Measurements from ENCODE around the gene TLX1. TPM values are rescaled to one million over a fixed set of nuclear protein-coding genes. Genes with fewer than 3 reads are reported as not detected.

The TLX1 gene
- polyA plus RNA-seq, 1 donor (not counting 4 experiments of a cell fraction or from before 2014, with no cell fraction given): not detected

- Histone ChIP-seq H4K20me1 (ENCODE audit: control insufficient read depth, extremely low read depth, insufficient read depth, low read length) (no peaks in the 10 kb centered on the region), H3K9me3 (ENCODE audit: control insufficient read depth, low read depth, low read length) (no peaks in the 10 kb centered on the region), H3K27me3 (ENCODE audit: control insufficient read depth, extremely low read depth, insufficient read depth, low read length) (peaks cover 21% of the 10 kb centered on the region), H3K9me1 (ENCODE audit: control insufficient read depth, extremely low read depth, insufficient read depth, low read length) (no peaks in the 10 kb centered on the region), H3K36me3 (ENCODE audit: control insufficient read depth in 2 of 2, extremely low read depth in 1 of 2, insufficient read depth in 2 of 2, low read length in 2 of 2) (no peaks in the 10 kb centered on the region), H3K27ac (ENCODE audit: control insufficient read depth, insufficient read depth, low read length) (no peak overlapping the region), H3K79me2 (ENCODE audit: control insufficient read depth, insufficient read depth, low read length) (no peaks in the 10 kb centered on the region), H3K4me2 (ENCODE audit: control insufficient read depth, extremely low read depth, insufficient read depth, low read depth, low read length) (no peak overlapping the region), H3K9ac (ENCODE audit: control insufficient read depth, extremely low read depth, insufficient read depth, low read length) (no peak overlapping the region), H3K4me1 (ENCODE audit: control insufficient read depth, extremely low read depth, insufficient read depth, low read length) (no peaks in the 10 kb centered on the region), H3K4me3 (ENCODE audit: control insufficient read depth in 2 of 3, extremely low read depth in 1 of 3, insufficient read depth in 2 of 3, low read depth in 1 of 3, low read length in 3 of 3) (no peak overlapping the region), H2AFZ (ENCODE audit: control insufficient read depth, low read length) (no peak overlapping the region)
- FAIRE-seq (no peak), DNase-seq (ENCODE audit: low read depth, low spot score) (no peak)
- dilution Hi-C loops (cut with MboI; ENCODE audit: extremely low pct_ligation_motif_present, low sequenced_read_pairs): no loop called here
- TF ChIP-seq CTCF (optimal IDR thresholded peaks at IDR 0.05 in 1 of 3, IDR thresholded peaks at IDR 0.05 in 1 of 3, conservative IDR thresholded peaks at IDR 0.05 in 1 of 3; ENCODE audit: extremely low read depth in 1 of 3, insufficient read depth in 2 of 3, low read length in 3 of 3): no peak
- TF ChIP-seq EZH2 (IDR thresholded peaks at IDR 0.05; ENCODE audit: low read length): no peak
These were observed 24.7 kb upstream of the TLX1 start for GRCh38 chr10:101106351-101106750.

- TF ChIP-seq EZH2 (IDR thresholded peaks at IDR 0.05; ENCODE audit: low read length): no peak
- TF ChIP-seq CTCF (optimal IDR thresholded peaks at IDR 0.05 in 1 of 3, IDR thresholded peaks at IDR 0.05 in 1 of 3, conservative IDR thresholded peaks at IDR 0.05 in 1 of 3; ENCODE audit: extremely low read depth in 1 of 3, insufficient read depth in 2 of 3, low read length in 3 of 3): no peak
- no peak for FAIRE-seq
- Histone ChIP-seq H3K4me3 (ENCODE audit: control insufficient read depth in 2 of 3, extremely low read depth in 1 of 3, insufficient read depth in 2 of 3, low read depth in 1 of 3, low read length in 3 of 3) (no peak overlapping the region), H3K36me3 (ENCODE audit: control insufficient read depth in 2 of 2, extremely low read depth in 1 of 2, insufficient read depth in 2 of 2, low read length in 2 of 2) (no peaks in the 10 kb centered on the region), H3K4me1 (ENCODE audit: control insufficient read depth, extremely low read depth, insufficient read depth, low read length) (no peaks in the 10 kb centered on the region), H3K27me3 (ENCODE audit: control insufficient read depth, extremely low read depth, insufficient read depth, low read length) (peaks cover 12% of the 10 kb centered on the region), H3K27ac (ENCODE audit: control insufficient read depth, insufficient read depth, low read length) (no peak overlapping the region), H2AFZ (ENCODE audit: control insufficient read depth, low read length) (no peak overlapping the region), H3K79me2 (ENCODE audit: control insufficient read depth, insufficient read depth, low read length) (no peaks in the 10 kb centered on the region), H3K9me1 (ENCODE audit: control insufficient read depth, extremely low read depth, insufficient read depth, low read length) (no peaks in the 10 kb centered on the region), H4K20me1 (ENCODE audit: control insufficient read depth, extremely low read depth, insufficient read depth, low read length) (no peaks in the 10 kb centered on the region), H3K9ac (ENCODE audit: control insufficient read depth, extremely low read depth, insufficient read depth, low read length) (no peak overlapping the region), H3K9me3 (ENCODE audit: control insufficient read depth, low read depth, low read length) (no peaks in the 10 kb centered on the region), H3K4me2 (ENCODE audit: control insufficient read depth, extremely low read depth, insufficient read depth, low read depth, low read length) (no peak overlapping the region)
- DNase-seq (ENCODE audit: low read depth, low spot score): no peak
- dilution Hi-C loops (cut with MboI; ENCODE audit: extremely low pct_ligation_motif_present, low sequenced_read_pairs): no loop called here
These were observed 23.3 kb upstream of the TLX1 start for GRCh38 chr10:101107771-101108170.

All from keratinocyte (primary cell).